Tibial nerve (tissue), 3 donors: ENCODE results near the gene MYOZ3.

Experiments used
- CTCF ChIP-seq, 5 experiments: fragments of 200-600 bp in 3 of 5; fragments of 450-650 bp in 2 of 5; sonication (generic) in 3 of 5; IDR thresholded peaks; one replicate each; pipeline ENCODE4 v1.5.1; 2016 to 2019; ENCODE audit warnings: antibody characterized with exemption in 5 of 5, mild to moderate bottlenecking in 3 of 5, moderate library complexity in 2 of 5
- POLR2A ChIP-seq, 2 donors: fragments of 450-650 bp; IDR thresholded peaks; one replicate each; pipeline ENCODE4 v1.6.1; 2017; ENCODE audit warnings: antibody characterized with exemption in 2 of 2, mild to moderate bottlenecking in 2 of 2, moderate library complexity in 2 of 2

- TF ChIP-seq CTCF (IDR thresholded peaks at IDR 0.05) (no peak), POLR2A (IDR thresholded peaks at IDR 0.05) (no peak)
These were observed 14.0 kb downstream of the MYOZ3 start for GRCh38 chr5:150675069-150675468.
